ENCODE measurements around the gene LIPC.

LIPC gene

GRCh38 chr15:58535894-58536293 lies 104.1 kb downstream of the LIPC start:
- Histone ChIP-seq H3K27ac (ENCODE audit: low read length) (no peak overlapping the region), H3K27me3 (ENCODE audit: low read depth, low read length) (no peaks in the 10 kb centered on the region), H3K9me3 (ENCODE audit: control insufficient read depth in 1 of 2, low read length in 2 of 2) (no peaks in the 10 kb centered on the region), H3K4me3 (ENCODE audit: low read depth in 1 of 2, low read length in 2 of 2) (no peak overlapping the region), H3K4me1 (ENCODE audit: control insufficient read depth in 1 of 2, insufficient read depth in 2 of 2, low read length in 2 of 2) (no peaks in the 10 kb centered on the region), H3K36me3 (ENCODE audit: control insufficient read depth in 1 of 2, insufficient read depth in 2 of 2, low read length in 2 of 2) (no peaks in the 10 kb centered on the region)

GRCh38 chr15:58536414-58536813 lies 104.6 kb downstream of the LIPC start:
- Histone ChIP-seq H3K27ac (ENCODE audit: low read length) (no peak overlapping the region), H3K9me3 (ENCODE audit: control insufficient read depth in 1 of 2, low read length in 2 of 2) (no peaks in the 10 kb centered on the region), H3K4me1 (ENCODE audit: control insufficient read depth in 1 of 2, insufficient read depth in 2 of 2, low read length in 2 of 2) (no peaks in the 10 kb centered on the region), H3K27me3 (ENCODE audit: low read depth, low read length) (no peaks in the 10 kb centered on the region), H3K36me3 (ENCODE audit: control insufficient read depth in 1 of 2, insufficient read depth in 2 of 2, low read length in 2 of 2) (no peaks in the 10 kb centered on the region), H3K4me3 (ENCODE audit: low read depth in 1 of 2, low read length in 2 of 2) (no peak overlapping the region)

GRCh38 chr15:58537033-58537432 lies 105.2 kb downstream of the LIPC start:
- no peaks in the 10 kb centered on the region for H3K4me1 ChIP-seq (ENCODE audit: control insufficient read depth in 1 of 2, insufficient read depth in 2 of 2, low read length in 2 of 2)
- H3K9me3 ChIP-seq (ENCODE audit: control insufficient read depth in 1 of 2, low read length in 2 of 2), result no peaks in the 10 kb centered on the region
- no peak overlapping the region for H3K27ac ChIP-seq (ENCODE audit: low read length)
- no peaks in the 10 kb centered on the region for H3K36me3 ChIP-seq (ENCODE audit: control insufficient read depth in 1 of 2, insufficient read depth in 2 of 2, low read length in 2 of 2)
- H3K27me3 ChIP-seq (ENCODE audit: low read depth, low read length), result no peaks in the 10 kb centered on the region
- H3K4me3 ChIP-seq (ENCODE audit: low read depth in 1 of 2, low read length in 2 of 2), result no peak overlapping the region

GRCh38 chr15:58538225-58538727 lies 106.5 kb downstream of the LIPC start:
- Histone ChIP-seq H3K4me3 (ENCODE audit: low read depth in 1 of 2, low read length in 2 of 2) (no peak overlapping the region), H3K36me3 (ENCODE audit: control insufficient read depth in 1 of 2, insufficient read depth in 2 of 2, low read length in 2 of 2) (no peaks in the 10 kb centered on the region), H3K27ac (ENCODE audit: low read length) (no peak overlapping the region), H3K9me3 (ENCODE audit: control insufficient read depth in 1 of 2, low read length in 2 of 2) (no peaks in the 10 kb centered on the region), H3K27me3 (ENCODE audit: low read depth, low read length) (no peaks in the 10 kb centered on the region), H3K4me1 (ENCODE audit: control insufficient read depth in 1 of 2, insufficient read depth in 2 of 2, low read length in 2 of 2) (no peaks in the 10 kb centered on the region)

- Histone ChIP-seq H3K27me3 (ENCODE audit: low read depth, low read length) (no peaks in the 10 kb centered on the region), H3K4me3 (ENCODE audit: low read depth in 1 of 2, low read length in 2 of 2) (no peak overlapping the region), H3K4me1 (ENCODE audit: control insufficient read depth in 1 of 2, insufficient read depth in 2 of 2, low read length in 2 of 2) (no peaks in the 10 kb centered on the region), H3K36me3 (ENCODE audit: control insufficient read depth in 1 of 2, insufficient read depth in 2 of 2, low read length in 2 of 2) (no peaks in the 10 kb centered on the region), H3K27ac (ENCODE audit: low read length) (no peak overlapping the region), H3K9me3 (ENCODE audit: control insufficient read depth in 1 of 2, low read length in 2 of 2) (no peaks in the 10 kb centered on the region)
These were observed 107.1 kb downstream of the LIPC start for GRCh38 chr15:58538901-58539300.

- Histone ChIP-seq H3K36me3 (ENCODE audit: control insufficient read depth in 1 of 2, insufficient read depth in 2 of 2, low read length in 2 of 2) (no peaks in the 10 kb centered on the region), H3K4me3 (ENCODE audit: low read depth in 1 of 2, low read length in 2 of 2) (no peak overlapping the region), H3K4me1 (ENCODE audit: control insufficient read depth in 1 of 2, insufficient read depth in 2 of 2, low read length in 2 of 2) (no peaks in the 10 kb centered on the region), H3K27me3 (ENCODE audit: low read depth, low read length) (no peaks in the 10 kb centered on the region), H3K9me3 (ENCODE audit: control insufficient read depth in 1 of 2, low read length in 2 of 2) (no peaks in the 10 kb centered on the region), H3K27ac (ENCODE audit: low read length) (no peak overlapping the region)
These were observed 107.8 kb downstream of the LIPC start for GRCh38 chr15:58539548-58539947.

- Histone ChIP-seq H3K27me3 (ENCODE audit: low read depth, low read length) (no peaks in the 10 kb centered on the region), H3K27ac (ENCODE audit: low read length) (no peak overlapping the region), H3K4me1 (ENCODE audit: control insufficient read depth in 1 of 2, insufficient read depth in 2 of 2, low read length in 2 of 2) (no peaks in the 10 kb centered on the region), H3K9me3 (ENCODE audit: control insufficient read depth in 1 of 2, low read length in 2 of 2) (no peaks in the 10 kb centered on the region), H3K4me3 (ENCODE audit: low read depth in 1 of 2, low read length in 2 of 2) (no peak overlapping the region), H3K36me3 (ENCODE audit: control insufficient read depth in 1 of 2, insufficient read depth in 2 of 2, low read length in 2 of 2) (no peaks in the 10 kb centered on the region)
These were observed 109.8 kb downstream of the LIPC start for GRCh38 chr15:58541410-58542087.

- no peaks in the 10 kb centered on the region for H3K27me3 ChIP-seq (ENCODE audit: low read depth, low read length)
- H3K4me1 ChIP-seq (ENCODE audit: control insufficient read depth in 1 of 2, insufficient read depth in 2 of 2, low read length in 2 of 2), result no peaks in the 10 kb centered on the region
- no peak overlapping the region for H3K27ac ChIP-seq (ENCODE audit: low read length)
- no peaks in the 10 kb centered on the region for H3K36me3 ChIP-seq (ENCODE audit: control insufficient read depth in 1 of 2, insufficient read depth in 2 of 2, low read length in 2 of 2)
- H3K9me3 ChIP-seq (ENCODE audit: control insufficient read depth in 1 of 2, low read length in 2 of 2), result no peaks in the 10 kb centered on the region
- H3K4me3 ChIP-seq (ENCODE audit: low read depth in 1 of 2, low read length in 2 of 2), result no peak overlapping the region
These were observed 112.0 kb downstream of the LIPC start for GRCh38 chr15:58543664-58544335.

- Histone ChIP-seq H3K4me3 (ENCODE audit: low read depth in 1 of 2, low read length in 2 of 2) (no peak overlapping the region), H3K27ac (ENCODE audit: low read length) (no peak overlapping the region), H3K36me3 (ENCODE audit: control insufficient read depth in 1 of 2, insufficient read depth in 2 of 2, low read length in 2 of 2) (no peaks in the 10 kb centered on the region), H3K9me3 (ENCODE audit: control insufficient read depth in 1 of 2, low read length in 2 of 2) (no peaks in the 10 kb centered on the region), H3K27me3 (ENCODE audit: low read depth, low read length) (no peaks in the 10 kb centered on the region), H3K4me1 (ENCODE audit: control insufficient read depth in 1 of 2, insufficient read depth in 2 of 2, low read length in 2 of 2) (peaks cover 0 to 2% of the 10 kb centered on the region in 2 donors)
These were observed 113.0 kb downstream of the LIPC start for GRCh38 chr15:58544756-58545155.

GRCh38 chr15:58545307-58546065 lies 113.7 kb downstream of the LIPC start:
- H3K36me3 ChIP-seq (ENCODE audit: control insufficient read depth in 1 of 2, insufficient read depth in 2 of 2, low read length in 2 of 2), result no peaks in the 10 kb centered on the region
- H3K4me1 ChIP-seq (ENCODE audit: control insufficient read depth in 1 of 2, insufficient read depth in 2 of 2, low read length in 2 of 2), result peaks cover 0 to 6% of the 10 kb centered on the region in 2 donors
- no peaks in the 10 kb centered on the region for H3K27me3 ChIP-seq (ENCODE audit: low read depth, low read length)
- H3K9me3 ChIP-seq (ENCODE audit: control insufficient read depth in 1 of 2, low read length in 2 of 2), result no peaks in the 10 kb centered on the region
- H3K4me3 ChIP-seq (ENCODE audit: low read depth in 1 of 2, low read length in 2 of 2), result no peak overlapping the region
- no peak overlapping the region for H3K27ac ChIP-seq (ENCODE audit: low read length)

GRCh38 chr15:58546066-58546591 lies 114.3 kb downstream of the LIPC start:
- peaks cover 0 to 6% of the 10 kb centered on the region in 2 donors for H3K4me1 ChIP-seq (ENCODE audit: control insufficient read depth in 1 of 2, insufficient read depth in 2 of 2, low read length in 2 of 2)
- no peak overlapping the region for H3K27ac ChIP-seq (ENCODE audit: low read length)
- H3K36me3 ChIP-seq (ENCODE audit: control insufficient read depth in 1 of 2, insufficient read depth in 2 of 2, low read length in 2 of 2), result no peaks in the 10 kb centered on the region
- no peaks in the 10 kb centered on the region for H3K27me3 ChIP-seq (ENCODE audit: low read depth, low read length)
- H3K4me3 ChIP-seq (ENCODE audit: low read depth in 1 of 2, low read length in 2 of 2), result no peak overlapping the region
- H3K9me3 ChIP-seq (ENCODE audit: control insufficient read depth in 1 of 2, low read length in 2 of 2), result no peaks in the 10 kb centered on the region
